ENCODE measurements around the gene SCAPER. TPM values are rescaled to one million over a fixed set of nuclear protein-coding genes. Genes with fewer than 3 reads are reported as not detected.

Gene SCAPER
- total RNA-seq, 4 donors from 2014 or later, result 29.9 to 86.6 (median 45.6) TPM

DNA sequence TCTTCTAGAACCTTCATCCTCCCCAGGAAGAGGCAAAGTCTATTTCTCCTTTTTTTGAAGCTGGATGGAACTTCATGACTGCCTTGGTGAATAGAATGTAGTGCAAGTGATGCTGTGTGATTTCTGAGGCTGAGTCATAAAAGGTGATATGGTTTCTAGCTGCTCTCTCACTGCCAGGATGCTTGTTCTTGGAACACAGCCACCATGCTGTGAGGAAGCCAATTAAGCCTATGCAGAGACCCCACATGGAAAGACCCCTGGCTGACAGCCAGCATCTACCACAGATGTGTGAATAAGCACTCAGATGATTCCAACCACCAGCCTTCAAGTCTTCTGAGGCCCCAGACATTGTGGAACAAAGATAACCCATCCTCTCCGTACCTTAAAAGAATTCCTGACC, 511.5 kb downstream of the SCAPER start:
- no peaks in the 10 kb centered on the region for H3K36me3 ChIP-seq
- H3K4me3 ChIP-seq, result no peak overlapping the region
- H3K27me3 ChIP-seq, result no peaks in the 10 kb centered on the region
- no peaks in the 10 kb centered on the region for H3K9me3 ChIP-seq
- H3K27ac ChIP-seq, result no peak overlapping the region
- no peak for DNase-seq
- no peaks in the 10 kb centered on the region for H3K4me1 ChIP-seq
- TF ChIP-seq, protein P1, sequence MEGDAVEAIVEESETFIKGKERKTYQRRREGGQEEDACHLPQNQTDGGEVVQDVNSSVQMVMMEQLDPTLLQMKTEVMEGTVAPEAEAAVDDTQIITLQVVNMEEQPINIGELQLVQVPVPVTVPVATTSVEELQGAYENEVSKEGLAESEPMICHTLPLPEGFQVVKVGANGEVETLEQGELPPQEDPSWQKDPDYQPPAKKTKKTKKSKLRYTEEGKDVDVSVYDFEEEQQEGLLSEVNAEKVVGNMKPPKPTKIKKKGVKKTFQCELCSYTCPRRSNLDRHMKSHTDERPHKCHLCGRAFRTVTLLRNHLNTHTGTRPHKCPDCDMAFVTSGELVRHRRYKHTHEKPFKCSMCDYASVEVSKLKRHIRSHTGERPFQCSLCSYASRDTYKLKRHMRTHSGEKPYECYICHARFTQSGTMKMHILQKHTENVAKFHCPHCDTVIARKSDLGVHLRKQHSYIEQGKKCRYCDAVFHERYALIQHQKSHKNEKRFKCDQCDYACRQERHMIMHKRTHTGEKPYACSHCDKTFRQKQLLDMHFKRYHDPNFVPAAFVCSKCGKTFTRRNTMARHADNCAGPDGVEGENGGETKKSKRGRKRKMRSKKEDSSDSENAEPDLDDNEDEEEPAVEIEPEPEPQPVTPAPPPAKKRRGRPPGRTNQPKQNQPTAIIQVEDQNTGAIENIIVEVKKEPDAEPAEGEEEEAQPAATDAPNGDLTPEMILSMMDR (IDR thresholded peaks at IDR 0.05), result no peak
- TF ChIP-seq POLR2A (IDR thresholded peaks at IDR 0.05), result no peak

DNA sequence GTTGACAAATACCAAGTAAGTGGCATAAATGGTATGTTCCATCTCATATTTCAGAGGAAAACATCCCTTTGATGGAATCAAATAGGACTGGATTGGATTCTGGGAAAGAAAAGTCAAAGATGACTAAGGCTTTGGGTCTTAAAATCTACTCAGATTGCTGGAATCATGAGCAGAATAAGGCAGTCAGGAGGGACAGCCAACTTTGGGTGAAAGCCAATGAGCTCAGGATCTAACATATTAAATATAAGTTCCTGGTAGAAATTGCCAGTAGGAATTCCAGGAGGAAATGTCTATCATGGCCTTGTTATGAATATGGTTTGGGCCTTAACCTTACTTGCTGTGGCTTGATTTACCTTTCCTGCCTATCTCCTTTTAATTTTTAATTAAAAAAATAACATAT, 513.3 kb downstream of the SCAPER start:
- Histone ChIP-seq H3K9me3 (no peaks in the 10 kb centered on the region), H3K27ac (no peak overlapping the region), H3K4me1 (no peaks in the 10 kb centered on the region), H3K27me3 (no peaks in the 10 kb centered on the region), H3K4me3 (no peak overlapping the region), H3K36me3 (peaks cover 0 to 3% (median 0%) of the 10 kb centered on the region in 3 donors)
- DNase-seq, result no peak
- TF ChIP-seq POLR2A (IDR thresholded peaks at IDR 0.05), result no peak
- TF ChIP-seq, protein P1 (IDR thresholded peaks at IDR 0.05), result no peak

DNA sequence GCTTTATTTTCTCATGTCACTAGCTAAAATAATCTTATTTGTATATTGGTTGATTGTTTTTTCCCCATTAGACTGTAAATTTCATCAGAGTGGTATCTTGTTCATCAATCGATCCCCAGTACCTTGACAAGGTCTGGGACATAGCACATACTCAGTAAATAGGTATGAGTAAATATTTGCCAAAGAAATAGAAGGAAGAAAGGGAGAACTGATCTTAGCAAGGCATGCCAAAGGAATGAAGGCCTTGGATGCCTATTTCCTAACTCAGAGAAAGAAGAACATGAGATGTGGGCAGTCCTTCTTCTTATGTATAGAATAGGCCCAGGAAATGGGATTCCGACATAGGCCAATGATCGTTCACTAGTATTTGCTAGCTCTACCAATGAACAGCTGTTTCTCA, 513.8 kb downstream of the SCAPER start:
- Histone ChIP-seq H3K4me1 (no peaks in the 10 kb centered on the region), H3K9me3 (no peaks in the 10 kb centered on the region), H3K4me3 (no peak overlapping the region), H3K36me3 (peaks cover 0 to 3% (median 0%) of the 10 kb centered on the region in 3 donors), H3K27ac (no peak overlapping the region), H3K27me3 (no peaks in the 10 kb centered on the region)
- DNase-seq, result no peak
- TF ChIP-seq, protein P1 (IDR thresholded peaks at IDR 0.05), result no peak
- no peak for TF ChIP-seq POLR2A (IDR thresholded peaks at IDR 0.05)

DNA sequence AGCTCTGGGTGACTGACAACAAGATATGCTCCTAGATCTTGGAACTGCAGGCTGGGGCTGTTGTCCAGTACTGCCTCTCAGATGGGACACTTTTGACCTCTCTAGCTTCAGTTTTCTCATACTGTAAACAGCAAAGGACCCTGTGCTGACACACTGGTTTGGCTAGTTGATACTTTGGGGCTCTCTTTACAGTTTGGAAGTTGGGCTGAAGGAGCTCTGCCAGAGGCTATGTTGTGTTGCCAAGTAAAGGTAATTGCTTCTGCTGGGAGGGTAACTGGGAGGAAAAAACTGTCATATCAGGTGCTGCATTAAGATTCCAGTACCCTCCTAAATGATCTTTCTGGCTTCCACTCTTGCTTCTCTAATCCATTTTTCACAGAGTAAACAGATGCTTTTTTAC, 514.6 kb downstream of the SCAPER start:
- no peak overlapping the region for H3K27ac ChIP-seq
- no peaks in the 10 kb centered on the region for H3K4me1 ChIP-seq
- H3K36me3 ChIP-seq, result peaks cover 0 to 3% (median 0%) of the 10 kb centered on the region in 3 donors
- TF ChIP-seq, protein P1 (IDR thresholded peaks at IDR 0.05), result no peak
- no peak for TF ChIP-seq POLR2A (IDR thresholded peaks at IDR 0.05)
- no peak for DNase-seq
- H3K4me3 ChIP-seq, result no peak overlapping the region
- H3K9me3 ChIP-seq, result no peaks in the 10 kb centered on the region
- no peaks in the 10 kb centered on the region for H3K27me3 ChIP-seq

DNA sequence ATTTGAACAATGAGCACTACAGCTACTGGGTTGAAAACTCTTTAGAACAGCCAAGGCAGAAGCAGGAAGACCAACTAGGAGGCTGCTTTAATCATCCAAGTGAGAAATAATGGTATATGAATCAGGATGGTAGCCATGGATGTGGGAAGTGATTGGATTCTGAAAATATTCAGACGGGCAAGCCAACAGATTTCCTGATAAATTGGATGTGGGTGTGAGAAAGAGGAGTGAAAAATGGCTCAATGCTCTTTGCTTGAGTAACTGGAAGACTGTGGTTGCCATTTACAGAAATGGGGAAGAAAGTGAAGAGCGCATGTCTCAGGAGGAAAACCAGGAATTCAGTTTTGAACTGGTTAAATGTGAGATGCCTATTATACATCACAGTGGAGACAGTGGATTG, 518.2 kb downstream of the SCAPER start:
- Histone ChIP-seq H3K9me3 (no peaks in the 10 kb centered on the region), H3K36me3 (peaks cover 0 to 3% (median 0%) of the 10 kb centered on the region in 3 donors), H3K27me3 (no peaks in the 10 kb centered on the region), H3K4me3 (no peak overlapping the region), H3K27ac (no peak overlapping the region), H3K4me1 (no peaks in the 10 kb centered on the region)
- no peak for DNase-seq
- no peak for TF ChIP-seq POLR2A (IDR thresholded peaks at IDR 0.05)

DNA sequence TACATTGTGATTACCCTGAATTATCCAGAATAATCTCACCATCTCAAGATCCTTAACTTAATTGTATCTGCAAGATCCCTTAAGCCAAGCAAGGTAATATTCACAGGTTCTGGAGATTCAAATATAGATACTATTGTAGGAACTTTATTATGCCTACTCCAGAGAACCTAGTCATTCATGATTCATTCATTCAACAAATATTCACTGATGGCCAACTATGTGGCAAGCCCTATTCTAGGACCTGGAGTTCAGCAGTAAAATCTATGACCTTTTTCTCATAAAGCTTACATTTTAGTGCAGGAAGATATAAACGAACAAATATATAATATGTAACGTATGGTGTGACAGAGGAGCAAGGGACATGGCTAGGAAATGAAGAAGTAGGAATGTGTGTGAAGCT, 519.0 kb downstream of the SCAPER start:
- H3K4me3 ChIP-seq, result no peak overlapping the region
- H3K27ac ChIP-seq, result no peak overlapping the region
- TF ChIP-seq, protein P1 (IDR thresholded peaks at IDR 0.05), result no peak
- TF ChIP-seq POLR2A (IDR thresholded peaks at IDR 0.05), result no peak
- H3K4me1 ChIP-seq, result no peaks in the 10 kb centered on the region
- H3K36me3 ChIP-seq, result peaks cover 0 to 11% (median 0%) of the 10 kb centered on the region in 3 donors
- no peaks in the 10 kb centered on the region for H3K27me3 ChIP-seq
- no peaks in the 10 kb centered on the region for H3K9me3 ChIP-seq
- no peak for DNase-seq

Measured in Peyer's patch (tissue), 4 donors.